ENCODE data around the gene NAA35. TPM values are rescaled to one million over a fixed set of nuclear protein-coding genes. Genes with fewer than 3 reads are reported as not detected.
"Not testable (repeated sequence)": the region's sequence is repeated elsewhere in the genome, so short reads cannot be mapped to it uniquely, and the experiment has no call there.

The NAA35 gene
- total RNA-seq, 3 donors from 2014 or later: 29.7 to 37.4 (median 31.0) TPM

DNA sequence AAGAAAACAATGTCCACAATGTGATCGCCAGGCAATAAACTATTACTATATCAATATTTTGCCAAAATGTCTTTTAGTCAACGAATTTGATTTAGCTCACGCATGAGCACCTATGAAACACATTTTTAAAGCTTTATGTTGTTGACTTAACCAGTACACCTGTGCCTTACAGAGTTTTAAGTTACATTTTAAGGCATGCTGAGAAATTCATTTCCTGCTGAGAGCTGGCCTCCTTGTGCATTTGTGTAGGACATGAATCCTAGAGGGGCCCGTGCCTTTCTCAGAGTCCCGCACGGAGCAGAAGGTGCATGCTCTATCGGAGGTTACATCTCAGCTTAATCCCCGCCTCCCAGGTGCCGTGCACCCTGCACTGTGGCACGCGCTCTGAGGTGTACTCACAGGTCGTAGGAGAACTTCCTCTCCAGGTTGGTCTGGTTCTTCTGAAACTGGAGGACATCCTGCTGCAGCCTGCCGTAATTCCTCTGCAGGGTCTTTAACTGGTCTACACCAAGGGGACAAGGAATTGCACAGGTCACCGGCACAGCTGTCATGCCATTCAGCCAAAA lies 105.2 kb downstream of the NAA35 start:
- H3K4me1 ChIP-seq (ENCODE audit: low read depth): no peaks in the 10 kb centered on the region
- H3K9me3 ChIP-seq: no peaks in the 10 kb centered on the region
- no peak overlapping the region for H3K4me3 ChIP-seq
- DNase-seq (peak in 2 of 3 donors; percentile 40 to 64), ATAC-seq (peak; percentile 85)
- no peaks in the 10 kb centered on the region for H3K36me3 ChIP-seq (ENCODE audit: low read depth)
- intact Hi-C loops (cut with DNase I, micrococcal nuclease): no loop called here
- TF ChIP-seq, protein P1, sequence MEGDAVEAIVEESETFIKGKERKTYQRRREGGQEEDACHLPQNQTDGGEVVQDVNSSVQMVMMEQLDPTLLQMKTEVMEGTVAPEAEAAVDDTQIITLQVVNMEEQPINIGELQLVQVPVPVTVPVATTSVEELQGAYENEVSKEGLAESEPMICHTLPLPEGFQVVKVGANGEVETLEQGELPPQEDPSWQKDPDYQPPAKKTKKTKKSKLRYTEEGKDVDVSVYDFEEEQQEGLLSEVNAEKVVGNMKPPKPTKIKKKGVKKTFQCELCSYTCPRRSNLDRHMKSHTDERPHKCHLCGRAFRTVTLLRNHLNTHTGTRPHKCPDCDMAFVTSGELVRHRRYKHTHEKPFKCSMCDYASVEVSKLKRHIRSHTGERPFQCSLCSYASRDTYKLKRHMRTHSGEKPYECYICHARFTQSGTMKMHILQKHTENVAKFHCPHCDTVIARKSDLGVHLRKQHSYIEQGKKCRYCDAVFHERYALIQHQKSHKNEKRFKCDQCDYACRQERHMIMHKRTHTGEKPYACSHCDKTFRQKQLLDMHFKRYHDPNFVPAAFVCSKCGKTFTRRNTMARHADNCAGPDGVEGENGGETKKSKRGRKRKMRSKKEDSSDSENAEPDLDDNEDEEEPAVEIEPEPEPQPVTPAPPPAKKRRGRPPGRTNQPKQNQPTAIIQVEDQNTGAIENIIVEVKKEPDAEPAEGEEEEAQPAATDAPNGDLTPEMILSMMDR (IDR thresholded peaks at IDR 0.05): no peak

DNA sequence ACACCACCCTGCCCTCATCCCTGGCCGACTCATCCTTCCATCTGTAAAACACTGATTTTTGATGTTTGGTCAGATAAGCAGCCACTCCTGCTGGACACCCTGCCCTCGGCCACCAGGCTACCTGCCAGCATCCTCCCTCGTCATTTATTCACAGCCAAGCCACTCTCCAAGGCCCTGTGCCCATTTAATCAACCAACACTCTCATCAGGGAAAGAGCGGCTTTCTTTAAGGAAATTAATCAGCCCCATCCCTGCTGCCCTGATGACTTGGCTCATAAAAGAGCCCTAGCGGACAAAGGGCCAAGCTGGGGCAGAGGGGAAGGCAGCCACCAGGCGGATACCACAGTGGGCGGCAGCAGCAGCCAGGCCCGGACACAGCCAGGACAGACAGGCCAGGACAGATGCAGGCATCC lies 106.0 kb downstream of the NAA35 start:
- Histone ChIP-seq H3K36me3 (ENCODE audit: low read depth) (no peaks in the 10 kb centered on the region), H3K4me1 (ENCODE audit: low read depth) (no peaks in the 10 kb centered on the region), H3K4me3 (no peak overlapping the region), H3K9me3 (no peaks in the 10 kb centered on the region)
- TF ChIP-seq, protein P1 (IDR thresholded peaks at IDR 0.05): no peak
- ATAC-seq (peak; percentile 22), DNase-seq (no peak)
- intact Hi-C loops (cut with DNase I, micrococcal nuclease): no loop called here

DNA sequence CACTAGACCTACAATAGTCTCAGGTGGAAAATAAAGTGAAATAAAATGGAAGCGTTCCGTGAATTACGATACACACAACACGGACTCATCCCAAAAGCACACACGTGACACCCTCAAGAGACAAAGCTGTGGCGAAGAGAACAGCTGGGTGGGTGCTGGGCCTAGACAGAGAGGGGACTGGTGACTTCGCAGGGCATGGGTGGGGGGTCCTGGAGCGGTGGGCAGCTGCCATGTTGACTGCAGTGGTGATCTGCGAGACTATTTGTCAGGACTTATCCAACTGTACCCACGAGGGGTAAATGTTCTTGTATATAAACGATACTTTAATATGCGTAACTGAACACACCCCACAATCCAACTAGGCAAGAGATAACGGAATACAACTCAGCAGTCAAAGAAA lies 106.4 kb downstream of the NAA35 start:
- no peaks in the 10 kb centered on the region for H3K36me3 ChIP-seq (ENCODE audit: low read depth)
- H3K4me1 ChIP-seq (ENCODE audit: low read depth): no peaks in the 10 kb centered on the region
- H3K9me3 ChIP-seq: no peaks in the 10 kb centered on the region
- H3K4me3 ChIP-seq: no peak overlapping the region
- ATAC-seq (no peak), DNase-seq (no peak)
- TF ChIP-seq, protein P1 (IDR thresholded peaks at IDR 0.05): no peak
- intact Hi-C loops (cut with DNase I, micrococcal nuclease): no loop called here

DNA sequence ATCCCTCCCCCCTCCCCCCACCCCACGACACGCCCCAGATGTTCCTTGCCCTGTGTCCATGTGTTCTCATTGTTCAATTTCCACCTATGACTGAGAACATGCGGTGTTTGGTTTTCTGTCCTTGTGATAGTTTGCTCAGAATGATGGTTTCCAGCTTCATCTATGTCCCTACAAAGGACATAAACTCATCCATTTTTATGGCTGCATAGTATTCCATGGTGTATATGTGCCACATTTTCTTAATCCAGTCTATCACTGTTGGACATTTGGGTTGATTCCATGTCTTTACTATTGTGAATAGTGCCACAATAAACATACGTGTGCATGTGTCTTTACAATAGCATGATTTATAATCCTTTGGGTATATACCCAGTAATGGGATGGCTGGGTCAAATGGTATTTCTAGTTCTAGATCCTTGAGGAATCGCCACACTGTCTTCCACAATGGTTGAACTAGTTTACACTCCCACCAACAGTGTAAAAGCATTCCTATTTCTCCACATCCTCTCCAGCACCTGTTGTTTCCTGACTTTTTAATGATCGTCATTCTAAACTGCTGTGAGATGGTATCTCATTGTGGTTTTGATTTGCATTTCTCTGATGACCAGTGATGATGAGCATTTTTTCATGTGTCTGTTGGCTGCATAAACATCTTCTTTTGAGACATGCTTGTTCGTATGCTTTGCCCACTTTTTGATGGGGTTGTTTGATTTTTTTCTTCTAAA lies 107.2 kb downstream of the NAA35 start:
- intact Hi-C loops (cut with DNase I, micrococcal nuclease); DNase-seq; H3K9me3 ChIP-seq; H3K4me1 ChIP-seq (ENCODE audit: low read depth); ATAC-seq; H3K36me3 ChIP-seq (ENCODE audit: low read depth); H3K4me3 ChIP-seq: not testable (repeated sequence)

DNA sequence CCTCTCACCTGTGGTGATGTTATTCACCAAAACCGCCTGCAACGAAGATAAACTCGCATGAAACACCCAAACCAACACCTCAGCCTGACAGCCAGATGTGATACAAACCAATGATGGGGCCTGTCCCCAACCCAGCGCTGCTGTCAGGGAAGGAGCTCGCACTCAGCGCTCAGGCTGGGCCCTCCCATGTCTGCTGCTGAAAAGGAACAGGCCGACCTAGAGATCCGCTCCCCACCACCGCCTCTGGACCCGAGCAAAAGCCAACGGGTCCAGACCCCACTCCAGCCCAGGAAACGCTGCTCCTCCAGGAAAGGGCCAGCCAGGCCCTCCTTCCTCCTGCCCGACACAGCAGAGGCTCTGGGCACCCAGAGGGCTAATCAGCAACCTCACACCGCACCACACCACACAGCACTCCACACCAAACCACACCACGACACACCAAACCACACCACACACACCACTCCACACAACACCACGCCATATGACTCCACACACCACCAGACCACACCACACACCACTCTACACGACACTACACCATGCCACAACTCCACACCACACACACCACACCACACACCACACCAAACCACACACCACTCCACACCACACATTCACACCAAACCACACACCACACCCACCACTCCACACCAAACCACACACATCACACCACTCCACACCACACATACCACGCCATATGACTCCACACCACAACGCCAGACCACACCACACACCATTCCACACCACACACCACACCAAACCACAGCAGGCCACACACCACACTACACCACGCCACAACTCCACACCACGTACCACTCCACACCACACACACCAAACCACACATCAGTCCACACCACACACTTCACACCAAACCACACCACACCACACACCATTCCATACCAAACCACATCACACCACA lies 111.9 kb downstream of the NAA35 start:
- TF ChIP-seq, protein P1 (IDR thresholded peaks at IDR 0.05): no peak
- H3K36me3 ChIP-seq (ENCODE audit: low read depth): no peaks in the 10 kb centered on the region
- no peaks in the 10 kb centered on the region for H3K4me1 ChIP-seq (ENCODE audit: low read depth)
- H3K9me3 ChIP-seq: no peaks in the 10 kb centered on the region
- H3K4me3 ChIP-seq: no peak overlapping the region
- intact Hi-C loops (cut with DNase I, micrococcal nuclease): no loop called here
- no peak for DNase-seq
- peak; percentile 18 for ATAC-seq

DNA sequence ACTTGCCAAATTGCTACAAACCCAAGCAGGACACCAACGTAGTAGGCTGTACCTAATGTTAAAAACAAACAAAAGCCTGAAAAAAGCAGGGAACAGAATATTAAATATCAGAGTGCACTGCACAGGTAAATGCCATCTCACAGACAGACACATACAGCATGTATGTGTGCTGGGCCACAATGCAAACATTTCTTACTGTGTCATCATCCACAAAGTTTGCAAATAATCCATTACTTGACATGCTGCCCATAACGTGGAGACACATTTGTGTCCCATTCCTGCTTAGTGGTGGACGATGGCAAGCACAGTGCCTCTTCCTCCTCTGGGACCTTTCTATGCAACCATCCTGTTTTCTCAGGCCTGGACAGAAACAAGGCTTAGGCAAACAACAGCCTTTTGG lies 113.7 kb downstream of the NAA35 start:
- Histone ChIP-seq H3K36me3 (ENCODE audit: low read depth) (no peaks in the 10 kb centered on the region), H3K4me1 (ENCODE audit: low read depth) (no peaks in the 10 kb centered on the region), H3K4me3 (no peak overlapping the region), H3K9me3 (no peaks in the 10 kb centered on the region)
- ATAC-seq: no peak
- DNase-seq: no peak
- intact Hi-C loops (cut with DNase I, micrococcal nuclease): no loop called here
- TF ChIP-seq, protein P1 (IDR thresholded peaks at IDR 0.05): no peak

All from mucosa of descending colon (tissue), 3 donors.